OCI-LY7 (cell line): ENCODE data around the gene TRIM15. TPM values are rescaled to one million over a fixed set of nuclear protein-coding genes. Genes with fewer than 3 reads are reported as not detected.

Experiments used
- Bru-seq: library from RNA; stranded (reverse); fragments of 400-500 nt; gene quantifications from one replicate; lab custom pipeline; 2021; lab: Mats Ljungman, UMichigan
- BruChase-seq, 2 experiments: library from RNA; stranded (reverse); fragments of 400-500 nt; gene quantifications; one replicate each; lab custom pipeline; 2021; lab: Mats Ljungman, UMichigan
- BruUV-seq: library from RNA; stranded (reverse); fragments of 400-500 nt; replicated peaks from 2 replicates; lab custom pipeline; 2021; lab: Mats Ljungman, UMichigan
- CTCF ChIA-PET: fragments of 300-600 bp; sonication (Branson Sonifier 250); formaldehyde crosslinking; loops from one replicate; lab custom pipeline; 2022; ENCODE audit warnings: antibody characterized with exemption; ENCODE audit not compliant: unreplicated experiment; lab: Charles Lee
- POLR2A ChIA-PET: fragments of 300-600 bp; sonication (Branson Sonifier 250); formaldehyde crosslinking; loops from one replicate; lab custom pipeline; 2022; ENCODE audit warnings: antibody characterized with exemption; lab: Charles Lee
- DNase-seq: peaks from one replicate; pipeline ENCODE4 v3.0.0-alpha.2; 2015; ENCODE audit warnings: low spot score
- H2AFZ ChIP-seq: fragments of 200-600 bp; sonication (generic), shearing (Covaris generic); 2 replicates; pipeline ENCODE4 v1.6.1; 2014; ENCODE audit warnings: mild to moderate bottlenecking, antibody characterized with exemption, low read length, moderate library complexity
- H3K27ac ChIP-seq: fragments of 200-600 bp; sonication (generic); 2 replicates; pipeline ENCODE4 v1.5.1; 2014; ENCODE audit warnings: mixed run types, low read depth, mild to moderate bottlenecking, moderate library complexity, low read length, inconsistent platforms; ENCODE audit not compliant: poor library complexity, severe bottlenecking
- H3K36me3 ChIP-seq: fragments of 200-600 bp; sonication (generic); 2 replicates; pipeline ENCODE4 v1.6.1; 2014; ENCODE audit warnings: mild to moderate bottlenecking, antibody characterized with exemption, low read length, moderate library complexity, mixed read lengths; ENCODE audit not compliant: insufficient read depth
- H3K4me1 ChIP-seq: fragments of 200-600 bp; sonication (generic); 2 replicates; pipeline ENCODE4 v1.5.1; 2014; ENCODE audit warnings: mild to moderate bottlenecking, low read length; ENCODE audit not compliant: insufficient read depth, poor library complexity, severe bottlenecking
- H3K4me2 ChIP-seq: fragments of 200-600 bp; sonication (generic); 2 replicates; pipeline ENCODE4 v1.6.1; 2014; ENCODE audit warnings: mild to moderate bottlenecking, low read length
- H3K4me3 ChIP-seq: fragments of 200-600 bp; sonication (generic); 2 replicates; pipeline ENCODE4 v1.5.1; 2014; ENCODE audit warnings: mild to moderate bottlenecking, low read depth, low read length; ENCODE audit not compliant: poor library complexity, severe bottlenecking
- H3K79me2 ChIP-seq: fragments of 200-600 bp; sonication (generic); 2 replicates; pipeline ENCODE4 v1.6.1; 2016; ENCODE audit warnings: low read depth, mild to moderate bottlenecking, low read length, moderate library complexity, mixed read lengths; ENCODE audit not compliant: insufficient read depth
- H3K9me2 ChIP-seq: fragments of 200-600 bp; sonication (generic); 2 replicates; pipeline ENCODE4 v1.6.1; 2016; ENCODE audit warnings: mild to moderate bottlenecking, low read length, mixed read lengths; ENCODE audit not compliant: insufficient read depth
- H3K9me3 ChIP-seq: fragments of 200-600 bp; sonication (generic); 2 replicates; pipeline ENCODE4 v1.6.1; 2014; ENCODE audit warnings: mild to moderate bottlenecking, mixed run types, low read length, mixed read lengths
- H4K20me1 ChIP-seq: fragments of 200-600 bp; sonication (generic); 2 replicates; pipeline ENCODE4 v1.6.1; 2014; ENCODE audit warnings: mild to moderate bottlenecking, antibody characterized with exemption, low read length, moderate library complexity, mixed read lengths; ENCODE audit not compliant: insufficient read depth
- CTCF ChIP-seq: fragments of 200-600 bp; sonication (generic); conservative IDR thresholded peaks from 2 replicates; pipeline ENCODE4 v1.5.1; 2014; ENCODE audit warnings: mild to moderate bottlenecking, antibody characterized with exemption, low read length, moderate library complexity, mixed read lengths
- EZH2phosphoT487 ChIP-seq: fragments of 200-600 bp; sonication (generic); IDR thresholded peaks from 2 replicates; pipeline ENCODE4 v1.6.1; 2018; ENCODE audit warnings: low read depth, borderline replicate concordance, mild to moderate bottlenecking, mixed run types, antibody characterized with exemption, low read length, moderate library complexity, mixed read lengths
- intact Hi-C: fragments of 100-400 bp; cut with micrococcal nuclease; formaldehyde crosslinking; loops from one replicate; pipeline ENCODE4 v1.10.0; 2022; ENCODE audit not compliant: unreplicated experiment
- long read RNA-seq: library from polyadenylated mRNA; stranded (forward); transcript quantifications from one replicate; pipeline ENCODE4 v2.0.0, GENCODE V29; 2022
- total RNA-seq, 2 experiments: library from RNA; depleted of rRNA in 1 of 2; stranded (reverse); fragments of >200 nt in 1 of 2; shearing (Covaris generic) in 1 of 2; gene quantifications; 2 replicates each; pipeline ENCODE4 v1.2.3, GENCODE V29; 2014 to 2022

Gene TRIM15
- not detected in 2 replicates for total RNA-seq (2014; rRNA removed; shearing (Covaris generic))
- total RNA-seq (2022) = not detected in 2 replicates
- Bru-seq, nascent RNA = not detected
- BruChase-seq, experiment 1, labeled RNA remaining after a 6-hour chase = percentile 10 among the genes with signal in this experiment
- percentile 10 among the genes with signal in this experiment for BruChase-seq, experiment 2, labeled RNA remaining after a 2-hour chase
- long read RNA-seq = 0 reads

GRCh38 chr6:30163090-30163917 is at the start of gene TRIM15:
Gene TRIM15 (plus strand): TSS chr6:30163546. CDS start chr6:30163685, 139 bp downstream.
- H3K27ac ChIP-seq = no peak within 1 kb of the TSS
- ChIA-PET CTCF (no interaction called here), POLR2A (no interaction called here)
- no peaks in the 10 kb centered on the region for H4K20me1 ChIP-seq
- TF ChIP-seq EZH2phosphoT487 (no peak), CTCF (no peak)
- no peaks in the 10 kb centered on the region for H3K9me2 ChIP-seq
- no peak for DNase-seq
- H3K9me3 ChIP-seq = no peaks in the 10 kb centered on the region
- H3K4me3 ChIP-seq = no peak within 1 kb of the TSS
- H2AFZ ChIP-seq = no peak within 1 kb of the TSS
- no TSS peak for BruUV-seq
- no peak within 1 kb of the TSS; the same call in 1 of the 2 replicates for H3K4me2 ChIP-seq
- H3K79me2 ChIP-seq = no peaks in the 10 kb centered on the region
- no peaks in the 10 kb centered on the region for H3K36me3 ChIP-seq
- no peaks in the 10 kb centered on the region for H3K4me1 ChIP-seq
- intact Hi-C loops = no loop called here

- POLR2A ChIA-PET = no interaction called here
- Histone ChIP-seq H4K20me1 (no peaks in the 10 kb centered on the region), H3K4me3 (no peak overlapping the region), H3K79me2 (no peaks in the 10 kb centered on the region), H3K9me2 (no peaks in the 10 kb centered on the region), H3K27ac (no peak overlapping the region), H3K9me3 (no peaks in the 10 kb centered on the region), H3K36me3 (no peaks in the 10 kb centered on the region), H3K4me2 (no peak overlapping the region), H3K4me1 (no peaks in the 10 kb centered on the region), H2AFZ (no peak overlapping the region)
- intact Hi-C loops = no loop called here
- TF ChIP-seq EZH2phosphoT487 (no peak), CTCF (no peak)
- BruUV-seq = no TSS peak
- CTCF ChIA-PET = no interaction called here
- no peak for DNase-seq
Measured at GRCh38 chr6:30113841-30114240, 49.5 kb upstream of the TRIM15 start.
